Progenitor cell of endocrine pancreas (in vitro differentiated cells): Measurements from ENCODE around the gene WAC. TPM values are rescaled to one million over a fixed set of nuclear protein-coding genes. Genes with fewer than 3 reads are reported as not detected.

Source experiments
- DNase-seq: peaks from one replicate; pipeline ENCODE4 v3.0.0; 2021; ENCODE audit warnings: low spot score; ENCODE audit not compliant: unreplicated experiment
- H3K27ac Mint-ChIP-seq: 2 replicates; pipeline ENCODE4 v1.8.0; 2021; ENCODE audit warnings: mild to moderate bottlenecking, moderate library complexity, mixed read lengths
- H3K27me3 Mint-ChIP-seq: 2 replicates; pipeline ENCODE4 v1.8.0; 2021; ENCODE audit warnings: mixed read lengths
- H3K36me3 Mint-ChIP-seq: 2 replicates; pipeline ENCODE4 v1.8.0; 2022; ENCODE audit warnings: mixed read lengths; ENCODE audit not compliant: insufficient read depth
- H3K4me1 Mint-ChIP-seq: 2 replicates; pipeline ENCODE4 v1.8.0; 2021; ENCODE audit warnings: low read depth, mixed read lengths
- H3K4me3 Mint-ChIP-seq: 2 replicates; pipeline ENCODE4 v1.8.0; 2021; ENCODE audit warnings: low read depth, mild to moderate bottlenecking, moderate library complexity, mixed read lengths
- H3K9me3 Mint-ChIP-seq: 2 replicates; pipeline ENCODE4 v1.8.0; 2021; ENCODE audit warnings: low read depth, mixed read lengths
- total RNA-seq: library from RNA; stranded (reverse); gene quantifications from 2 replicates; pipeline ENCODE4 v1.2.1, GENCODE V29; 2021
- TF ChIP-seq, protein P1 (sequence below): fragments of 200-600 bp; sonication (generic); IDR thresholded peaks from one replicate; pipeline ENCODE4 v1.5.0; 2021; ENCODE audit warnings: antibody characterized with exemption, mild to moderate bottlenecking; ENCODE audit not compliant: unreplicated experiment

WAC gene
- total RNA-seq, 1 donor from 2014 or later: 140 TPM

DNA sequence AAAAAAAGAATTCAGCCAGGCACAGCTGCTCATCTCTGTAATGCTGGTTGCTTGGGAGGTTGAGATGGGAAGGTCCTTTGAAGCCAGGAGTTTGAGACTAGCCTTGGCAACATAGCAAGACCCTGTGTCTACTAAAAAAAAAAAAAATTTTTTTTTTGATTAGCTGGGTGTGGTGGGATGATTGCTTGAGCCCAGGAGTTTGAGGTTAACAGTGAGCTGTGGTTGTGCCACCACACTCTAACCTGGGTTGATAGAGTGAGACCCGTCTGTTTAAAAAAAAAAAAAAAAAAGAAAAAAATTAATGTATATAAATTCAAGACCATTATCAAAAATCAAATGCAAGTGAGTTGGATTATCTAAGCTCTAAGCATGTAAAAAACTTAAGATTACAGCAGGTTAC, 5.7 kb downstream of the WAC start:
- Mint-ChIP-seq H3K4me1 (peaks cover 31% of the 10 kb centered on the region), H3K9me3 (no peaks in the 10 kb centered on the region), H3K27ac (no peak overlapping the region), H3K36me3 (peaks cover 37% of the 10 kb centered on the region), H3K4me3 (no peak overlapping the region), H3K27me3 (no peaks in the 10 kb centered on the region)
- no peak for DNase-seq
- TF ChIP-seq, protein P1, sequence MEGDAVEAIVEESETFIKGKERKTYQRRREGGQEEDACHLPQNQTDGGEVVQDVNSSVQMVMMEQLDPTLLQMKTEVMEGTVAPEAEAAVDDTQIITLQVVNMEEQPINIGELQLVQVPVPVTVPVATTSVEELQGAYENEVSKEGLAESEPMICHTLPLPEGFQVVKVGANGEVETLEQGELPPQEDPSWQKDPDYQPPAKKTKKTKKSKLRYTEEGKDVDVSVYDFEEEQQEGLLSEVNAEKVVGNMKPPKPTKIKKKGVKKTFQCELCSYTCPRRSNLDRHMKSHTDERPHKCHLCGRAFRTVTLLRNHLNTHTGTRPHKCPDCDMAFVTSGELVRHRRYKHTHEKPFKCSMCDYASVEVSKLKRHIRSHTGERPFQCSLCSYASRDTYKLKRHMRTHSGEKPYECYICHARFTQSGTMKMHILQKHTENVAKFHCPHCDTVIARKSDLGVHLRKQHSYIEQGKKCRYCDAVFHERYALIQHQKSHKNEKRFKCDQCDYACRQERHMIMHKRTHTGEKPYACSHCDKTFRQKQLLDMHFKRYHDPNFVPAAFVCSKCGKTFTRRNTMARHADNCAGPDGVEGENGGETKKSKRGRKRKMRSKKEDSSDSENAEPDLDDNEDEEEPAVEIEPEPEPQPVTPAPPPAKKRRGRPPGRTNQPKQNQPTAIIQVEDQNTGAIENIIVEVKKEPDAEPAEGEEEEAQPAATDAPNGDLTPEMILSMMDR: no peak

DNA sequence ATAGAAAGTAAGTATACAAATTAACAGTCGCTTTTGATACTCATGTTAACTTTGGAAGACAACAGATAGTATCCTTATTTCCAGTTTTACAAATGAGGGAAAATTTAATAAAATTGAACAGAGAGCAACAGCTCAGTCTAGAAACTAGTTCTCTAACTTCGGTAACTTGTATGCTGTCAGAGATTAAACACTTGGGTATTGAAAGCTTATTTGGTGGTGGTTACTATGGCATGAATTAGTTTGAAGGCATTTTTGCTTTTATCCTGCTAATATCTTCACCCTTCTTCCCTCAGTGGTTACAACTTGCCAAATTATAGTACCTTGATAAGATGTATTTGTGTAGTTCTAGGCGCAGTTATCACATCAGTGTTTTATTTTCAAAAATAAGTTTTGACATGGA, 7.2 kb downstream of the WAC start:
- Mint-ChIP-seq H3K4me3 (no peak overlapping the region), H3K4me1 (peaks cover 22% of the 10 kb centered on the region), H3K27ac (no peak overlapping the region), H3K9me3 (no peaks in the 10 kb centered on the region), H3K27me3 (no peaks in the 10 kb centered on the region), H3K36me3 (peaks cover 39% of the 10 kb centered on the region)
- no peak for DNase-seq
- TF ChIP-seq, protein P1: no peak

DNA sequence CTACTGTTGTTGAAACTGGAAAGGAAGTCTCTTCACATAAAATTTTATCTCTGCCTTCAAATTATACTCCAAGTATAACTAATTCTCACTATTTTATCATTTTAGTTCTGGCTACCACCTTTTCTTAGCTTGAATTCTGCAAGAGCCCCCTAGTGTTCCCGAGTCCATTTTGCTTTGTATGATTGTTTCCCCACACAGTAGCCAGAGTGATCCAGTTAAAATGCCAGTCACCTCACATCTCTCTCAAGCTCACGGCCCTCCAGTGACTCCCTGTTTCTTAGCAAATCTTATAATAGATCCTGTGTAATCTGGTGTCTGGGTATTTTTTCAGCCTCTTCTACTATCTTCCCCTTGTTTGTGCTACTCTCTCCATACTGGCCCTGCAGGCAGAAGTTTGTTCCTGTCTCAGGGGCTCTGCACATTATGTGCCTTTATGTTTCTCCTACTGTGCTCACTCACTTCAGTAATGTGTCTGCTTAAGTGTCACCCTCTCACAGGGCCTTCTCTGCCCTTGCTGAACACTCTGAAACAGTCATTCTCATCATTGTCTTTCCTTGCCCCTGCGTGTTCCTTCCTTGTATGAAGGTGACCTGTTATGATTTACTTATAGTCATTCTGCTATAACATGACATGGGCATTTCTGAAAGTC, 8.9 kb downstream of the WAC start:
- H3K4me3 Mint-ChIP-seq: no peak overlapping the region
- peaks cover 39% of the 10 kb centered on the region for H3K36me3 Mint-ChIP-seq
- no peaks in the 10 kb centered on the region for H3K27me3 Mint-ChIP-seq
- TF ChIP-seq, protein P1: peak; percentile 13
- no peak for DNase-seq
- H3K27ac Mint-ChIP-seq: peak overlapping the region; percentile 19
- peaks cover 14% of the 10 kb centered on the region for H3K4me1 Mint-ChIP-seq
- no peaks in the 10 kb centered on the region for H3K9me3 Mint-ChIP-seq

DNA sequence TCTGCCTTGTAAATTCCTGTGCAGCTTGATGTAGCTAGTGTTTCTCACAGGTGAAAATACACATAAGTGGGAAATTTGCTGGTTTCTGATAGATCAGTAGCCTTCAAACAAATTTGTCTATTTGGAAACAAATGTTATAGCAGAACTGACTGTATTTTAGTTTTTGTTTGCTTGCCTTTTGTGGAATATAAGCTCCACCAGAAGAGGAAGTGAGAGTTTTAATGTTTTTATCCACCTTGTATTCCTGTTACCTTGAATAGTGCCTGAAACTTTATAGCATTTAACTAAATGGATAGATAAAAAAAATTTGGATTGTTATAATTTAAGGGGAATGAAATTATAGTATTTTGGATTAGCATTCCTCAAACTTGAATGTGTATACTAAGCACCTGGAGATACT, 9.8 kb downstream of the WAC start:
- TF ChIP-seq, protein P1: no peak
- H3K36me3 Mint-ChIP-seq: peaks cover 33% of the 10 kb centered on the region

DNA sequence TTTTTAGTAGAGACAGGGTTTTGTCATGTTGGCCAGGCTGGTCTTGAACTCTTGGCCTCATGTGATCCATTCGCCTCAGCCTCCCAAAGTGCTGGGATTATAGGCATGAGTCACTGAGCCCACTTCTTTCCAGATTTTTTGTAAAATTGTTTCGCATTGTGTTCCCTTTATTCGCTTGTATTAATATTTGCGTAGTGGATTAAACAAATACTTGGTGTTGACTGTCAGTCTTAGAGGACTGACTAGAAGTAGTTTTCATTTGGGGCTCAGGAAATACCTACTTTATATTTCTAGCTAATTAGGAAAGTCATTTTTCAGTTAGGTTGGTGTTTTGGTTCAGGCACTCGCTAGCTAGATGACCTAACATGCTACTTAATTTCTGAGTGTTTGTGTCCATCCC, 11.1 kb downstream of the WAC start:
- peaks cover 34% of the 10 kb centered on the region for H3K36me3 Mint-ChIP-seq
- H3K9me3 Mint-ChIP-seq: no peaks in the 10 kb centered on the region
- no peak overlapping the region for H3K4me3 Mint-ChIP-seq
- H3K27ac Mint-ChIP-seq: no peak overlapping the region
- TF ChIP-seq, protein P1: no peak
- H3K4me1 Mint-ChIP-seq: peaks cover 13% of the 10 kb centered on the region
- no peaks in the 10 kb centered on the region for H3K27me3 Mint-ChIP-seq
- DNase-seq: no peak

More for the DNA sequence above, 9.8 kb downstream of the WAC start:
- Mint-ChIP-seq H3K27me3 (no peaks in the 10 kb centered on the region), H3K9me3 (no peaks in the 10 kb centered on the region), H3K4me3 (no peak overlapping the region), H3K4me1 (peaks cover 11% of the 10 kb centered on the region), H3K27ac (no peak overlapping the region)
- no peak for DNase-seq
